ENCODE results near the gene PPP1R9A. TPM values are rescaled to one million over a fixed set of nuclear protein-coding genes. Genes with fewer than 3 reads are reported as not detected.

Gene PPP1R9A
- total RNA-seq, 1 donor from 2014 or later = 57.2 TPM

DNA sequence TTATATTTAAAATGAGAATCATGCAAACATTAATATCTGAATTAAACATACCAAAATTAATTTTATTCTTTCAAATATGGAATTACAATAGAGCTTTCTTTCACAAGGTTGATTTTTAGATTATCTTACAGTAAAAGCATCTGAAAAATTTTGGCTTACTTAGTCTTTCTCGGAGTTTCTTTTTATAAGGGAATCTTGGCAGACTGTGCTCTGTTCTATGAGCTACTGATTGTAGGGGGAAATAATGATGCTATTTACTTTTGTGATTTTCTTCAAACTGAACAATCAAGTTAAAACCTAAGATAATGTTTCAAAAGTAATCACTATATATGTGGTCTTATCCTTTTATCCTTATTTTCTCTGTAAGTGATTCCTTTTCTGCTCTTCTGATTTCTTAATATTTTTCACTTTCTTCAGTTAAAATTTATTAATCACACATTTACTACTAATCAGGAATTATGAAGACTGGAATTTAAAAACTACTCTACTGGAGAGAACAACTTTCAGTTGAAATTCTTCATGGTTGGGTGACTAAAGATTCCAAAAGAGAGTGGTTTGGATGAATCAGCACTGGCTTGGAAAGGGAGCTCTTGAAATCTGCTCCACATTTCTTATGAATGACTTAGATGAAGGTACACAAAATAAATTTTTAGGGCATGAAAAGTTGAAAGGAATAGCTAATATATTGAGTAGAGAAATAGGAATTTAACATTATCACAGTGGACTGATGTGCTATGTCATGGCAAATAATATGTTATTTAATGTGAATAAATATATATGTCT, 103.9 kb downstream of the PPP1R9A start:
- Mint-ChIP-seq H3K27me3 (no peaks in the 10 kb centered on the region), H3K4me1 (ENCODE audit: low read depth) (peaks cover 4% of the 10 kb centered on the region), H3K9me3 (ENCODE audit: low read depth) (peaks cover 4% of the 10 kb centered on the region), H3K27ac (no peak overlapping the region), H3K36me3 (ENCODE audit: insufficient read depth) (no peaks in the 10 kb centered on the region), H3K4me3 (ENCODE audit: low read depth) (no peak overlapping the region)
- no peak for DNase-seq (ENCODE audit: low spot score, unreplicated experiment)
- no peak for TF ChIP-seq CTCF (IDR thresholded peaks at IDR 0.05; ENCODE audit: unreplicated experiment)

DNA sequence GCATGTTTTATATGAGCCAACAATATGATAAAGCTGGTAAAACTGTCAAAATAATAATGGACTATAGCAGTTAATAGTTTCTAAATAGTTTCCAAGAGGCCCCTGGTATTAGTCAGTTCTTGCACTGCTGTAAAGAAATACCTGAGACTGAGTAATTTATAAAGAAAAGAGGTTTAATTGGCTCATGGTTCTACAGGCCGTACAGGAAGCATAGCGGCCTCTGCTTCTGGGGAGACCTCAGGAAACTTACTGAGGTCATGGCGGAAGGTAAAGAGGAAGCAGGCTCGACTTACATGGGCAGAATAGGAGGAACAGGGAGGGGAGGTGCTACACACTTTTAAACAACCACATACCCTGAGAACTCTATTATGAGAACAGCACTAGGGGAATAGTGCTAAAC, 104.6 kb downstream of the PPP1R9A start:
- H3K4me3 Mint-ChIP-seq (ENCODE audit: low read depth) = no peak overlapping the region
- H3K9me3 Mint-ChIP-seq (ENCODE audit: low read depth) = peaks cover 4% of the 10 kb centered on the region
- H3K27me3 Mint-ChIP-seq = no peaks in the 10 kb centered on the region
- no peak for DNase-seq (ENCODE audit: low spot score, unreplicated experiment)
- peaks cover 4% of the 10 kb centered on the region for H3K4me1 Mint-ChIP-seq (ENCODE audit: low read depth)
- TF ChIP-seq CTCF (IDR thresholded peaks at IDR 0.05; ENCODE audit: unreplicated experiment) = no peak
- H3K36me3 Mint-ChIP-seq (ENCODE audit: insufficient read depth) = peaks cover 1% of the 10 kb centered on the region
- H3K27ac Mint-ChIP-seq = no peak overlapping the region

DNA sequence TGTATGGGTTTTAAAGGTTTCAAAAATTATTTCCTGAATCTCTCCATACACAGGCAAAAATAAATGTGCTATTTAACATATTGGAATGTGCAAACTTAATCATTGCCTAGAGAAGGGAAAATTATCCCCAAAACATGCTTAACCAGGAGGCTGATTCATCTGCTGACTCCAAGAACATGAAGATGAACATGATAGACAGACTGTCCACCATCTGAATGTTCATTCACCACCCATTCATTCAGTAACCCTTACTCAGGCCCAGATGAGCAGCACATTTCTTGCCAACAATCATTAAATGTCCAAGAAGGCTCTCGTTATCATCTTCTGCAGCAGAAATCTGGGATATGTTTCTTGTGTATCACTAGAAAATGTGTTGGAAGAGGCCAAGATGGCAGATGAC, 110.6 kb downstream of the PPP1R9A start:
- no peak for TF ChIP-seq CTCF (IDR thresholded peaks at IDR 0.05; ENCODE audit: unreplicated experiment)
- H3K9me3 Mint-ChIP-seq (ENCODE audit: low read depth) = peaks cover 18% of the 10 kb centered on the region
- no peak for DNase-seq (ENCODE audit: low spot score, unreplicated experiment)
- peaks cover 4% of the 10 kb centered on the region for H3K4me1 Mint-ChIP-seq (ENCODE audit: low read depth)
- no peaks in the 10 kb centered on the region for H3K27me3 Mint-ChIP-seq
- peaks cover 17% of the 10 kb centered on the region for H3K36me3 Mint-ChIP-seq (ENCODE audit: insufficient read depth)
- H3K27ac Mint-ChIP-seq = no peak overlapping the region
- no peak overlapping the region for H3K4me3 Mint-ChIP-seq (ENCODE audit: low read depth)

- Mint-ChIP-seq H3K9me3 (ENCODE audit: low read depth) (peaks cover 38% of the 10 kb centered on the region), H3K4me1 (ENCODE audit: low read depth) (peaks cover 31% of the 10 kb centered on the region), H3K4me3 (ENCODE audit: low read depth) (no peak overlapping the region), H3K27ac (no peak overlapping the region), H3K36me3 (ENCODE audit: insufficient read depth) (peaks cover 37% of the 10 kb centered on the region), H3K27me3 (no peaks in the 10 kb centered on the region)
- no peak for DNase-seq (ENCODE audit: low spot score, unreplicated experiment)
- TF ChIP-seq CTCF (IDR thresholded peaks at IDR 0.05; ENCODE audit: unreplicated experiment) = no peak
Measured at GRCh38 chr7:95026018-95026417, 118.6 kb downstream of the PPP1R9A start.

DNA sequence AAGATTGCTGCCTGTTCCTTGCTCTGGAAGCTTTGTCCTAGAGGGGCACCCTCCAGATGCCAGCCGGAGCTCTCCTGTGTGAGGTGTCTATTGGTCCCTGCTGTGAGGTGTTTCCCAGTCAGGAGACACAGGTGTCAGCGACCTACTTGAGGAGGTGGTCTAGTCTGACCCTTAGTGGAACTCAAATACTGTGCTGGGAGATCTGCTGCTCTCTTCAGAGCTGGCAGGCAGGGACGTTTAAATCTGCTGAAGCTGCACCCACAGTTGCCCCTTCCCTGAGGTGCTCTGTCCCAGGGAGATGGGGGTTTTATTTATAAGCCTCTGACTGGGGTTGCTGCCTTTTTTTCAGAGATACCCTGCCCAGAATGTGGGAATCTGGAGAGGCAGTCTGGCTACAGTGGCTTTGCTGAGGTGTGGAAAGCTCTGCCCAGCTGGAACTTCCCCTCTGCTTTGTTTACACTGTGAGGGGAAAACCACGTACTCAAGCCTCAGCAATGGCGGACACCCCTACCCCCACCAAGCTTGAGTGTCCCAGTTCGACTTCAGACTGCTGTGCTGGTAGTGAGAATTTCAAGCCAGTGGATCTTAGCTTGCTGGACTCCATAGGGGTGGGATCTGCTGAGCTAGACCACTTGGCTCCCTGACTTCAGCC, 119.2 kb downstream of the PPP1R9A start:
- H3K4me1 Mint-ChIP-seq (ENCODE audit: low read depth) = peaks cover 31% of the 10 kb centered on the region
- H3K27ac Mint-ChIP-seq = no peak overlapping the region
- H3K27me3 Mint-ChIP-seq = no peaks in the 10 kb centered on the region
- H3K4me3 Mint-ChIP-seq (ENCODE audit: low read depth) = no peak overlapping the region
- DNase-seq (ENCODE audit: low spot score, unreplicated experiment) = no peak
- peaks cover 32% of the 10 kb centered on the region for H3K9me3 Mint-ChIP-seq (ENCODE audit: low read depth)
- H3K36me3 Mint-ChIP-seq (ENCODE audit: insufficient read depth) = peaks cover 33% of the 10 kb centered on the region
- TF ChIP-seq CTCF (IDR thresholded peaks at IDR 0.05; ENCODE audit: unreplicated experiment) = no peak

Data from progenitor cell of endocrine pancreas (in vitro differentiated cells).